Measurements from ENCODE around the gene GCHFR.

The GCHFR gene

DNA sequence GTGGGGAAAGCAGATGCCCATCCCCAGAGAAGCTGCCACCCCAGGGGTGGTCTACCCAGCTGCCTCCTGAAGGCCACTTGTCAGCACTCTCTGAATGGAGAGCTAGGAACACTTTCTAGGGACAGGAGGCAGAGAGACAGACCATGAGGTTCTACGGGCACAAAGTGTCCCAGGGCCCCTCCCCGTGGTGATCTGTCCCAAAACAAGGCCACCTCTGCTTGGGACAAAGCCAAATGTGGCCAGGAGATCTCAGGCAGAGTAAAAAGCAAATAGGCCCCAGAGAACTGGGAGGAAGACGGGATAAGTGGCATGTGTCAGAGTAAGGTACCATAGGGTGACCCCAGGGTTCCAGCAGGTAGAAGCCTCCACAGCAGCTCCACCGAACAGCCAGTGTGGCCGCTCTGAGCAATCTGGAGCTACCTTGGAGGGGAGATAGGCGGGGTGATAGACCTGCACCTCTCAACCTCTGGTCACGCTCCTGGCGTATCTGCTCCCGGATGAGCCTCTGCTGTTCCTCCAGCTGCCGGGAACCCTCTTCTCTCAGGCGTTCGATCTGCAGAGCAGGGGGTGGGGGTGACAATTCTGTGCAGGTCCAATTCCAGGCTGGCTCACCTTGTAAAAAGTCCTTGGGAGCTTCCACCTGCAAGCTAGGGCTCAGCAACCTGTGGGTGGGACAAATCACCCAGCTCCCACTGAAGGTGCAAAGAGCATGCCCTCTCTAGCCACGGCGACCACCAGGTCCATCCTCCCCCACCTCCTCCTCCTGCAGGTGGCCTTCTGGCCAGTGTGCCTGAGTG lies 12.1 kb downstream of the GCHFR start:
- DNase-seq (ENCODE audit: low read depth in 2 of 2) = no peak

DNA sequence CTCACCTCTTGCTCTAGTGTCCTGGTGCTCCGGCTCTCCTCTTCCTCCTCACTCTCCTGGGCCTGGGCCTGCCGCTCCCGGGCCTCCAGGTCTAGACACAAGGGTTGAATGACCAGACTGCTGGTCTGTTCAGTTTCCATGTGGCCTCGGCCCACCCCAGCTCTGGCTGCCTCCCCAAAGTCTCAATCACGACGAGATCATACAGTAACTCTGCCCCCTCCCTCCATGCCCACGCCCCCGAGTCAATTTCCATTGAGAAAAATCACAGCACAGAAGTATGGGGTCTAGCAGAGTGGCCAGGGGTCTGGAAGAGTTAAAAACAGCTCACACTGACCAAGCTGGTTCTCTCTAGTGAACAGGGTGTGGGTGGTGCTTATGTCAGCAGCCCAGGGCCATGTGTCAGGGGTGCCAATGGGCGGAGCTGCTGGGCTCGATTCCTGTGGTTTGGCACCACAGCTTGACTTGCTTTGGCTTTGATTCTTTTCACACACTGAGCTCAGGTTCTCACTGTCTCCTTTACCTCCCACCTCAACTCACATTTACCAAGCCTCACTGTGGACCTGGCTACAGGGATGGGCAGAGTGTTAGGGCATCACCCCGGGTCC lies 12.8 kb downstream of the GCHFR start:
- DNase-seq (ENCODE audit: low read depth in 2 of 2) = peak in 1 of 2 donors; percentile 61

DNA sequence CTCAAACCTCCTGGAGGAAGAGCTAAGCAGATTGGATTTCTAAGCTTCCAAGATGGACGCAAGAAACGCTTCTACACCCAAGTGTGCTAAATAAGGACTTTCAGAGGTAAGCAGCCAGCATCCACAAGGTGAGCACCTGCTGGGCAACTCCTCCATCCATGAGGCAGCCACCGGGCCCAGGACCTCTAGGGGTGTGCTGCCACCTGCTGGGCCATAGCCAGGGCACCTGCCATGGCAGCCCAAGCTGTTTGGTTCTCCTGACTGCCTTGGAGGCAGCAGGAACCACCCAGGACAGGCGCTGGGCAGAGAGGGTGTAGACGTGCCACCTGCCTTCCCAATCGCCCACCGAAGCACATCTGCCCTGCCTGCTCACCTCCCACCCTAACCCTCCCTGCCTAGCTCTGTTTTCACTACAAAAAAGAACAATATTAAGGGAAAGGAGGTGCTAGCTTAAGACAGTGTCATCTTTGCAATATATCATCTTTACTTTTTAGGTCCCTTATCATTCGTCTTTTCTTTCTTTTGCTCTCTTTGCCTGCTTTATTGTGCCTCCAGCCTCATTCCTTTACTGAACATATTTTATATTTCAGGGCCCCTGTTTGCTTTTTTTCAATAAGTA lies 18.9 kb downstream of the GCHFR start:
- DNase-seq (ENCODE audit: low read depth in 2 of 2) = peak; percentile 53 to 63

DNA sequence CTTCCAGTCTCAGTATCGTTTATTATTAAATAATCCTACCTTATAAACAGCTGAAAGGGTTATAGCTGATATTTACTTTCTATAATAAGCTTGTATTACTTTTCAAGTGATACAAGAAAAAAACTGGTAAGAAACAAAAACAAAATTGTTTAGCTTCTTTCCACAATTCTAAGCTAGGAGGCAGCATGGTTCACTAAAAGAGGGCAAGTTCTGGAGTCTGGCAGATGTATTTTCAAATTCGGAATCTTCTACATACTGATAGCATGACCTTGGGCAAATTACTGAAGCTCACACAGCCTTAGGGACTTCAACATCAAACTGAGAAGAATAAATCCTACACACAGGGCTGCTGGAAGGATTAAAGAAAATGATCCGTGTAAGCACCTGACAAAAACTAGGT lies 21.3 kb downstream of the GCHFR start:
- DNase-seq (ENCODE audit: low read depth in 2 of 2) = no peak

DNA sequence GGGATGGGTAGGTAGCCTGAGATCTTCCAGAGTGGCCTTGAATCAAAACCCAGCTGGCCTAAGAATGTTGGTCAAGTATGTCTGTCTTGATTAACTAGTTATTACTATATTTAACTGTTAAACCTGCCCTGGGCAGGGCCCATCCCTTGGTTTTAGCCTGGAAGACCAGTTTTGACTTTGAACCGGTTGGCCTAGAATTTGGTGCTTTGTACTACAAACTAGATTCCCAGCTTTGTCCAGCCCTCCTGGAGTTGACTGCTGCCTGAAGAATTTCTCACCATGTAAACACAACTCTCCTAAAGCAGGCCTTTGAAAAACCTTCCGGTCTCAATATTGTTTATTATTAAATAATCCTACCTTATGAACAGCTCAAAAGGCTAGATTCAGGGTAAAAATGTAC lies 21.9 kb downstream of the GCHFR start:
- no peak for DNase-seq (ENCODE audit: low read depth in 2 of 2)

DNA sequence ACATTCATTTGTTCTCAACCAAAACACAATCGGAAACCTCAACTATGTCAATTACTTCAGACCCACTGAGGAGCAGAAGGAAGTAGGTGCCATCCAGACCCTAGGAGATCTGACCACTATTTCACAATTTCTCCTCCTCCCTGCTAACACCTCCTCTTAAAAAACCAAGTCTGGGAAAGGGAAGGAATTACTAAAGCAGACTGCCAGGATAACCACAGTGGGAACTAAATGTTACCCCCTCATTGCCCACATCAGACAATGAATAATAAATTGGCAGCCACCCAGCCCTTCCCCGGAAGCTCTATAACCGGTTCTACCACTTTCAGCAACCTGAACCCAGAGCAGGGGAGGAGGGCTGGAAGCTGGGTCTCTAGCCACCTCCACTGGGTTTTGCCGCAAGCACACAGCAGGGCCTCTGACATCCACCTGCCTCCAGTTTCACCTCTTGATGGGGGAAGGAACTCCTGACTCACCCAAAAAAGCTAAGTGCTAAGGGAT lies 23.5 kb downstream of the GCHFR start:
- peak; percentile 67 to 71 for DNase-seq (ENCODE audit: low read depth in 2 of 2)

DNA sequence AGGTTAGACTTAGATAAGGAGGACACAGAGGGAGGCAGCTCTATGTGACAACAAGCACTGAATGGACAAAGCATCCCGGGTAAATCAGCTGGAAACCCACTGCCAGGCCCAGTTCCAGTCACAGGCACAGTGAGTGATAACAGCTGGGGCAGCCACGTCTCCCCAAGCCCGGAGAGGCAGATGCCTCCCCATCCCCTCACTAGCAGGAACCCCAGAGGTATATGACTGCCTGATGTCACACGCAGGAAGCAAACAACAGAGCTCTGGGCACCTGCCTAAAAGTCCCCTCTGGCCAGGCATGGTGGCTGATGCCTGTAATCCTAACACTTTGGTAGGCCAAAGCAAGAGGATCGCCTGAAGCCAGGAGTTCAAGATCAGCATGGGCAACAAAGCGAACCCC lies 24.1 kb downstream of the GCHFR start:
- no peak for DNase-seq (ENCODE audit: low read depth in 2 of 2)

DNA sequence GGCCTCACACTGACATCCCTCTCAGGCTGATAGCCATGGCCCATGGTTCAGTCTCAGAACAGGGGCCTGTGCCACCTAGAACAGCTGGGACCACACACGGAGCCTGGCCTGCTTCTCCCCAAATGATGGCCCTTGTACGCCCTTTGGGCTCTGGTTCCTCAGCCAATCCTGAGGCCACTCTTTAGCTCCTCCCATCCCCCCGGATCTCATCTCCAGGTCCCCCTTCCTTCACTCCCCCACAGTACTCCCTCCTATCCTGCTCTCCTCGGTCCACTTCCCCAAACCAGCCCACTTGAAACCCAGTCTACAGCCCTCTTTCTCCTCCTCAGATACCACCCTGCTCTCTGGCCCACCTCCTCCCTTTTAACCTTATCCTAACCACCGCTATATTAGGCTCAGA lies 25.3 kb downstream of the GCHFR start:
- no peak for DNase-seq (ENCODE audit: low read depth in 2 of 2)

DNA sequence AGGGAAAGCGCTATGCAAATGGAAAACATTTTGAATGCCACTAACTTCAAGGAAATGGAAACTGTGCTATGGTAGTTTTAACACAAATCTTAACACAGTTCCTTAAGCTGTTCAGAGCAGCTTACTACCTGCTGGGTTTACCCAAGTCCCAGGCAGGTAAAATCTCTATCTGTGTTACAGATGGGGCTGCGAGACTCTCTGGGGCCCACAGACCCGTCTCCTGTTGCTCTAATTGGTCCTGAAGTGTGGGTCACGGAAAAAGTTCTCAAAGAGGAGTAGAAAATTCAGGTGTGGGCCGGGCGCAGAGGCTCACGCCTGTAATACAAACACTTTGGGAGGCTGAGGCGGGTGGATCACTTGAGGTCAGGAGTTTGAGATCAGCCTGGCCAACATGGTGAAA lies 26.1 kb downstream of the GCHFR start:
- DNase-seq (ENCODE audit: low read depth in 2 of 2) = no peak

DNA sequence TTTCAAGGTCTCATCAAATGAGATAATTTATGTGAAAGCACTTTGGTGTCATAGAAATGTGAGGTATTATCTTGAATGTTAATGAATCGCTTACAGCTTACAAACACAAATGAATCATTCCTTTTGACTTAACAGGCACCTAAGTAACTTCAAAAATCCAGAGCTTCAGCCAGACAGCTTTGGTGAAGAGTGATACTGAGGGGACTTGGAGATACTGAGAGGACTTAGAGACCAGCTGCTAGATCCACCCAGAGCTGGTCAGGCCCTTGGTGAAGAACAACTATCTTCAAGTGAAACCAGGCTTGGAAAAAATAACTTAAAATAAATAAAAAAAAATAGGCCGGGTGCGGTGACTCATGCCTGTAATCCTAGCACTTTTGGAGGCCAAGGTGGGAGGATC lies 26.9 kb downstream of the GCHFR start:
- no peak for DNase-seq (ENCODE audit: low read depth in 2 of 2)

DNA sequence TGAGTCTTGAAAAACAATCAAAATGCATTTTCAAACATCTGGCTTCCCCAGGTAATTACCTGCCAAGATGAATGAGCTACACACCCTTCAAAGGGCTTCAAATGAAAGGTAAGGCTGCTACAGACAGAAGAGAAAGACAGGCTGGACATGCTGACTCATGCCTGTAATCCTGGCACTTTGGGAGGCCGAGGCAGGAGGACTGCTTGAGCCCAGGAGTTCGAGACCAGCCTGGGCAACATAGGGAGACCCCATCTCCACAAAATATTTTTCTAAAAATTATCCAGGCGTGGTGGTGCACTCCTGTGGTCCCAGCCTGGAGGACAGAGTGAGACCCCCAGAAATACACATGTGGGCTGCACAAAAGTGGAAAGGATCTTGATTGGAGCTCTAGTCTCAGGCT lies 28.5 kb downstream of the GCHFR start:
- no peak for DNase-seq (ENCODE audit: low read depth in 2 of 2)

DNA sequence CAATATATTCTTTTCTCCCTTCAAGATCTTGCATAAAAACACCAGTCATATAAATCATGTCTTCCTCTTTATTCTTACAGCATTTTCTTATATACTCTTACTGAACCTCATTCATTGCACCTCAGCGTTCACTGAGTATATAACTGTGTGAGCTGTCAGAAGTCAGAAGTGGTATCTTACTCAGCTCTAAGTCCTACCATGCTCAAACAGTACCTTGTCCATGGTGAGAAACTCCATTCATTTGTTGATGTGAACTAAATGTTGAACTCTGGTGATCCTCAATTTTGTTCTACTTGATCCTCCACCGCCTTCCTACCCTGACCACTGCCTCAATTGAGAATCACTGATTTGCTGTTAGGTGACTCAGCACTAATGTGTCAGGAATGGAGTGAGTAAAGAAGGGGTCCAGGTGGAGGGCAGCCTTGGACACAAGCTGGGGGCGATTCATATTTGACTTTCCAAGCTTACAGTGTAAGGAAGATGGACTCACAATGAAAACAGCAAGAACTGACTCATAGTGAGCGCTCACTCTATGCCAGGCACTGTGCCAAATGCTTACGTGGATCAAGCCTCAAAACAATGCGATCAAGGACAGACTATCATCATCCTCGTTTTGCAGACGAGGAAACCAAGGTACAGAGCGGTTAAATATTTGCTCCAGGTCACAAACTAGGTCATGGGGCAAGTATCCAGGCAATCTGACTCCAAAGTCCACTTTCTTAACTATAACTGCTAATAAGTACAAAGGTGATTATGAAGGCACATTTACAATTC lies 29.5 kb downstream of the GCHFR start:
- no peak for DNase-seq (ENCODE audit: low read depth in 2 of 2)

DNA sequence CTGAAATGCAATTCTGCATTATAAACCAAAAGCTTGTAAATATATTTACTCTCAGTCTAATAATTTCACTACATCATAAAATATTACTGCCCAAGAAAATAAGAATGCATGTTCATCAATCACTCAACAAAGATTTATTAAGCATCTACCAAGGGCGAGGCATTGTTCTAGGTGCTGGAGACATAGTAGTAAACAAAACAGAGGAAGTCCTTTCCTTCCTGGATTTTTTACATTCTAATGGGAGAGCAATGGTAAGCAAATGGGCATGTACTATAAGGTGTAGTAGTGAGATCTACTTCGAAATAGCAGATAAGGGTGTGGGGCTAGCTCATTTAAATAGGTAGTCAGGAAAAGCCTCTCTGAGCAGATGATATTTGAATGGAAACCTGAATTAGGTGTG lies 32.2 kb downstream of the GCHFR start:
- no peak for DNase-seq (ENCODE audit: low read depth in 2 of 2)

DNA sequence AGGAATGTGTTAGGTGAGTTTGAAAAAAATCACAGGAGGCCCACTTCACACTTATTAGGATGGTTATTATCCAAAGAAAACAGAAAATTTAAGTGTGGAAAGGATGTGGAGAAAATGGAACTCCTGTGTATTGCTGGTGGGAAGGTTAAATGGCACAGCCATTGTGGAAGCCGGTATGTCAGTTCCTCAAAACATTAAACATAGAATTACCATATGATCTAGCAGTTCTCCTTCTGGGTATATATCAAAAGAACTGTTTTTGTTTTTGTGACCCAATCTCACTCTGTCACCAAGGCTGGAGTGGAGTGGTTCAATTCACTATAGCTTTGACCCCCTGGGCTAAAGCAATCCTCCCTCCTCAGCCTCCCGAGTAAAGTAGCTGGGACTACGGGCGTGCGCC lies 32.6 kb downstream of the GCHFR start:
- no peak for DNase-seq (ENCODE audit: low read depth in 2 of 2)

DNA sequence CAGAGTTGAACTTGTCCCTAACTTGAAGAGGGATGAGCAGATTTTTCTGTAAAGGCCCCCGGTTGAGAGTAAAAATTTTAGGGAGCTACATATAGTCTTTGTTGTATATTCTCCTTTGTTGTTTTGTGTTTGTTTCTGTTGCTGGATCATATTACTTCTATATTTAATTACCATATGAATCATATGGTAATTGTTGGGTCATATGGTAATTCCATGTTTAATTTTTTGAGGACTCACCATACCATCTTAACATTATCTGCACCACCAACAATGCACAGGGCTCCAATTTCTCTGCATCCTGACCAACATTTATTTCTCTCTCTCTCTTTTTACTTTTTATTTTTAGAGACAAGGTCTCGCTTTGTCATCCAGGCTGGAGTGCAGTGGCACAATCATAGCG lies 35.7 kb downstream of the GCHFR start:
- no peak for DNase-seq (ENCODE audit: low read depth in 2 of 2)

DNA sequence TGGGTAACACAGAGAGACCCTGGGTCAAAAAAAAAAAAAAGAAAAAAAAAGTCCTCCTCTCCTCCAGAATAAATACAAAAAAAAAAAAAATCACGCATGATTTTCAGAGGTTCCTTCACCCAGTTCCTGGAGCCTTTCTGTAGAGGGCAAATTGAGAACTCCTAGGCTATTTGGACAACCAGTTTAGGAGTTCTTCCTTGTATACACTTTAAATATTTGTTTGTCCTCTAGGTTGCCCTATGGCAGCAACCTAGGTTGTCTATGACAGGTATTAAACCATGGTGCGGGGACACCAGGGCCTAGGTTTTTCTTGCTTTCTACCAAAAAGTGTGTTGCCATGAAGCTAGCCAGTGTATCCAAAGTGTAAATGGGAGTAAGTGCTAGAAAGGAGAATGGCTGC lies 39.2 kb downstream of the GCHFR start:
- DNase-seq (ENCODE audit: low read depth in 2 of 2) = no peak

DNA sequence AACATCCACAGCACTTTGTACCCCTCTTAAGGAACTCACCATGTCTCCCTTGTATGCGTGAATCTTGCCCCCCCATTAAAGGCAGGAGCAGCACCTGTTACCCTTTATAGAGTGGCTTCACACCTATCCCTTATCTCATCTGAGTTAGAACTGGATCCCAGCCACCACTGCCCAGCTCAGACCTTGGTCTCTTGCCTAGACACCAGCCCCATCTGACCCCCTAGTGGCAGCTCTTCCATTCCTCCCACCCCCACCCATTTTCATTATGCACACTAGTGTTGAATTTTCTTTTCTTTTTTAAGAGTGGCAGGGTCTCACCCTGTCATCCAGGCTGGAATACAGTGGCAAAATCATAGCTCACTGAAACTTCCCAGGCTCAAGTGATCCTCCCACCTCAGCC lies 39.8 kb downstream of the GCHFR start:
- DNase-seq (ENCODE audit: low read depth in 2 of 2) = no peak

DNA sequence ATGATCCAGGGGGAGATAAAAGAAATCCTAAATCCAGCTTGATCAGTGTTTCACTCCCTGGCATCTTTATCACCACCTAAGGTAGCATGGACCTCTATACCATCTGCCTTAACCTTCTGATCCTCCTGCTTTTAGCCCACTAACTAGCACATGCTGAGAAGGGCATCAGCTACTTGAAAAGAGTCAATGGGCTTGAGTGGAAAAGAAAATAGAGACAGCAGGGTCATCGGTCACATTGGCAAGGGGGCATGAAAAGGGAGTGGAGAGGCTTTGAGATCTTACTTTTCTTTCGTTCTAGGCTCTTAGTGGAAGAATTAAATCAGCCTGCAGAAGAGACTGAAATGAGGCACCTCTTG lies 42.8 kb downstream of the GCHFR start:
- DNase-seq (ENCODE audit: low read depth in 2 of 2) = no peak

DNA sequence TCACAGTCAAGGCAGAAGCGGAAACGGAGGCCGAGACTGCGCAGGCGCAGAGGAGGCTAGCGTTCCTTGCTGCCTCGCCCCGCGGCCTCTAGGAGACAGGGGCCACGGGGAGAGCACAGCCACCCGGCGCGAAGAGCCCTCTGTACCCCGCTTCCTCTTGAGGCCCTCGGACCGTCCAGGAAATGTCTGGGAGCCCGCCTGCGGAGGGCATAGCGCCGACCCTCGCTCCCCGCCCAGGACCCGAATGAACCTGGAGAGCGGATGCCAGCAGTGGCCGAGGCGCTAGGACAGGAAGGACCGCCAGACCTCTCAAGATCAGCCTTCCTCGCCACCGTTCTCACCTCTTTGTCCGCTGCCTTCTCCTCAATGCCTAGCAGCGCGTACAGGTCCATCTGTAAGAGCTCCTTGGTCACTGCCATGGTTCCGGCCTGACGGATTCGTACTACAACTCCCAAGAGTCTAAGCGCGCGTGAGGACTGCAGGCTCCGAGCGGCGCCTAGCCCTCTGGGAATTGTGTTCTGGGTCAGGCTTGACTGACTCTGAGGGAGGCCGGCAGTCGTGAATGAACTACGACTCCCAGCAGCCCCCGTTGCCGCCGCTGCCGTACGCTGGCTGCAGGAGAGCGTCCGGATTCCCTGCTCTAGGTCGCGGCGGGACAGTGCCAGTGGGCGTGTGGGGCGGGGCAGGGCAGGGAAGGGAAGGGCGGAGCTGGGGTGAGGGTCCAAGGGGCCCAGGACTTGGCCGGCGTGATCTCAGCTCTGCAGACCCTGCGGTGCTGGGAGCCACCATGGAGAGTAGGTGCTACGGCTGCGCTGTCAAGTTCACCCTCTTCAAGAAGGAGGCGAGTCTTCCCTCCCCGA lies 43.4 kb downstream of the GCHFR start, which contains the start of the genes DNAJC17 and ZFYVE19:
DNAJC17 (minus strand) TSS at position 446 of the 860 bp plus-strand sequence; CDS start at position 419, 27 bp downstream.
ZFYVE19 (plus strand) TSS at position 62 of the 860 bp plus-strand sequence; CDS start at position 563, 501 bp downstream.
- DNase-seq (ENCODE audit: low read depth in 2 of 2) = peak; percentile 90 to 93

DNA sequence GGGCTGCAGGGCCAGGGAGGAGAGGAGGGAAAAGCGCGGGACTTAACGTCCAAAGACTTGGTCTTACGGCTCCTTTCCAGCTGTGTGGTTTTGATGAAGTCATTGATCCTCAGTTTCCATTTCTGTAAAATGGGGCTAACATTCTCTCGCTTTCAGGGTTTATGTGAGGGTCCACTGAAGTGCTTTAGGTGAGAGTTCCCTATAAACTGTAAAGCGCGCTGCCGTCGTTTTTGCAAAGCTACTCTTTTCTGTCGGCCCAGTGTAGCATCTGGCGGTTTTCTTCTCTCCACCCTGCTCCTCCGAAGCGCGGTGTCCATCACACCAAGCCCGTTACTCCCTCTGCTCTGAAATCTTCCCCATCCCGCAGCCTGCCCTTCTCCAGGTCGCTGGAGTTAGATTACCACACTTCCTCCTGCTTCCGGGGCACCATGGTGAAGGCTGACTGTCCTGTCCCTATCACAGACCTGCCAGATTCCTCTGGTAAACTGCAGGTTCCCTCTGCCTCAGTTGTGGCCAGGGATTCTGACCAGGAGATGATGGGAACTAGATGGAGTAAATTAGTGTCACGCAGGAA lies 44.1 kb downstream of the GCHFR start:
- DNase-seq (ENCODE audit: low read depth in 2 of 2) = no peak
